Hepatic stellate cell (primary cell): ENCODE measurements around the gene KDM4B.

ENCODE experiments used
- DNase-seq: peaks from one replicate; pipeline ENCODE4 v3.0.0; 2011; ENCODE audit warnings: low spot score

The KDM4B gene

GRCh38 chr19:5035105-5035761, 66.3 kb downstream of the KDM4B start:
- no peak for DNase-seq

- no peak for DNase-seq
Observed at GRCh38 chr19:5035793-5036697, 67.1 kb downstream of the KDM4B start.

GRCh38 chr19:5036698-5037563, 68.0 kb downstream of the KDM4B start:
- DNase-seq, result peak; percentile 69

GRCh38 chr19:5037936-5038335, 69.0 kb downstream of the KDM4B start:
- DNase-seq, result no peak

GRCh38 chr19:5038631-5039271, 69.8 kb downstream of the KDM4B start:
- peak; percentile 57 for DNase-seq

GRCh38 chr19:5039642-5040543, 71.0 kb downstream of the KDM4B start:
- no peak for DNase-seq

- no peak for DNase-seq
Observed at GRCh38 chr19:5040544-5041167, 71.7 kb downstream of the KDM4B start.

GRCh38 chr19:5041168-5041912, 72.4 kb downstream of the KDM4B start:
- no peak for DNase-seq

- DNase-seq, result no peak
Observed at GRCh38 chr19:5041913-5042187, 72.9 kb downstream of the KDM4B start.

GRCh38 chr19:5042556-5042955, 73.6 kb downstream of the KDM4B start:
- no peak for DNase-seq

GRCh38 chr19:5045029-5045428, 76.1 kb downstream of the KDM4B start:
- no peak for DNase-seq

- DNase-seq, result no peak
Observed at GRCh38 chr19:5045956-5046338, 77.0 kb downstream of the KDM4B start.

GRCh38 chr19:5046339-5047039, 77.6 kb downstream of the KDM4B start:
- DNase-seq, result peak; percentile 96

- DNase-seq, result no peak
Observed at GRCh38 chr19:5047251-5047935, 78.5 kb downstream of the KDM4B start.

- peak; percentile 91 for DNase-seq
Observed at GRCh38 chr19:5048091-5048726, 79.3 kb downstream of the KDM4B start.

GRCh38 chr19:5048727-5049553, 80.0 kb downstream of the KDM4B start:
- DNase-seq, result peak; percentile 91

GRCh38 chr19:5049561-5049960, 80.6 kb downstream of the KDM4B start:
- DNase-seq, result no peak
